Measurements from ENCODE around the gene OR6J1.

The OR6J1 gene

GRCh38 chr14:22671622-22672021, 27.5 kb upstream of the OR6J1 start:
- no peak overlapping the region for H3K4me3 ChIP-seq (ENCODE audit: low read depth, low read length)
- TF ChIP-seq CTCF (IDR thresholded peaks at IDR 0.05; ENCODE audit: borderline replicate concordance, insufficient read depth, low read depth, low read length), result no peak

GRCh38 chr14:22668863-22669262, 24.7 kb upstream of the OR6J1 start:
- TF ChIP-seq CTCF (IDR thresholded peaks at IDR 0.05; ENCODE audit: borderline replicate concordance, insufficient read depth, low read depth, low read length), result no peak
- H3K4me3 ChIP-seq (ENCODE audit: low read depth, low read length), result no peak overlapping the region

- no peak overlapping the region for H3K4me3 ChIP-seq (ENCODE audit: low read depth, low read length)
- no peak for TF ChIP-seq CTCF (IDR thresholded peaks at IDR 0.05; ENCODE audit: borderline replicate concordance, insufficient read depth, low read depth, low read length)
Observed at GRCh38 chr14:22668417-22668816, 24.3 kb upstream of the OR6J1 start.

- no peak overlapping the region for H3K4me3 ChIP-seq (ENCODE audit: low read depth, low read length)
- TF ChIP-seq CTCF (IDR thresholded peaks at IDR 0.05; ENCODE audit: borderline replicate concordance, insufficient read depth, low read depth, low read length), result no peak
Observed at GRCh38 chr14:22667881-22668280, 23.7 kb upstream of the OR6J1 start.

GRCh38 chr14:22666203-22666893, 22.2 kb upstream of the OR6J1 start:
- no peak overlapping the region for H3K4me3 ChIP-seq (ENCODE audit: low read depth, low read length)
- no peak for TF ChIP-seq CTCF (IDR thresholded peaks at IDR 0.05; ENCODE audit: borderline replicate concordance, insufficient read depth, low read depth, low read length)

- H3K4me3 ChIP-seq (ENCODE audit: low read depth, low read length), result no peak overlapping the region
- no peak for TF ChIP-seq CTCF (IDR thresholded peaks at IDR 0.05; ENCODE audit: borderline replicate concordance, insufficient read depth, low read depth, low read length)
Observed at GRCh38 chr14:22664261-22664660, 20.1 kb upstream of the OR6J1 start.

GRCh38 chr14:22660654-22661053, 16.5 kb upstream of the OR6J1 start:
- no peak overlapping the region for H3K4me3 ChIP-seq (ENCODE audit: low read depth, low read length)
- TF ChIP-seq CTCF (IDR thresholded peaks at IDR 0.05; ENCODE audit: borderline replicate concordance, insufficient read depth, low read depth, low read length), result no peak
